SK-N-SH treated with all-trans-retinoic acid at 6 μM for 48 hours (cell line): Measurements from ENCODE around the gene CNST.

ENCODE experiments used
- ATAC-seq: fragments of 200-7000 bp; cut with Tn5 transposase; 3 replicates; pipeline ENCODE4 v1.9.1; 2020; ENCODE audit warnings: mild to moderate bottlenecking, moderate library complexity
- ARNTL ChIP-seq: fragments of 450-650 bp; formaldehyde crosslinking; IDR thresholded peaks from 2 replicates; pipeline ENCODE4 v1.5.0; 2020; ENCODE audit warnings: low read depth, mild to moderate bottlenecking, moderate library complexity, borderline replicate concordance
- BACH2 ChIP-seq: fragments of 250-450 bp; sonication (Bioruptor Pico); IDR thresholded peaks from 2 replicates; pipeline ENCODE4 v1.9.0; 2021; ENCODE audit warnings: mild to moderate bottlenecking, borderline replicate concordance
- CSDC2 ChIP-seq: fragments of 250-450 bp; sonication (Bioruptor Pico); IDR thresholded peaks from 2 replicates; pipeline ENCODE4 v1.5.0; 2020; ENCODE audit warnings: mild to moderate bottlenecking, moderate library complexity
- ESRRG ChIP-seq: fragments of 250-450 bp; sonication (Bioruptor Pico); IDR thresholded peaks from 2 replicates; pipeline ENCODE4 v1.6.1; 2021; ENCODE audit warnings: mild to moderate bottlenecking
- GLIS3 ChIP-seq: fragments of 250-450 bp; sonication (Bioruptor Pico); IDR thresholded peaks from 2 replicates; pipeline ENCODE4 v1.5.0; 2020; ENCODE audit warnings: mild to moderate bottlenecking, moderate library complexity
- ISL1 ChIP-seq: fragments of 250-450 bp; sonication (Bioruptor Pico); IDR thresholded peaks from 2 replicates; pipeline ENCODE4 v2.1.2; 2022; ENCODE audit warnings: mild to moderate bottlenecking, moderate library complexity
- OSR1 ChIP-seq: fragments of 250-450 bp; sonication (Bioruptor Pico); IDR thresholded peaks from 2 replicates; pipeline ENCODE4 v1.8.0; 2022; ENCODE audit warnings: moderate library complexity, mild to moderate bottlenecking, inconsistent platforms
- PPARA ChIP-seq: fragments of 250-450 bp; sonication (Bioruptor Pico); IDR thresholded peaks from 2 replicates; pipeline ENCODE4 v1.5.0; 2020; ENCODE audit warnings: mild to moderate bottlenecking, borderline replicate concordance
- RARB ChIP-seq: fragments of 250-450 bp; sonication (Bioruptor Pico); IDR thresholded peaks from 2 replicates; pipeline ENCODE4 v1.8.0; 2021; ENCODE audit warnings: mild to moderate bottlenecking, moderate library complexity
- SNAI2 ChIP-seq: fragments of 250-450 bp; sonication (Bioruptor Pico); IDR thresholded peaks from 2 replicates; pipeline ENCODE4 v1.5.0; 2020; ENCODE audit warnings: mild to moderate bottlenecking, moderate library complexity
- TCF4 ChIP-seq: fragments of 250-450 bp; sonication (Bioruptor Pico); IDR thresholded peaks from 2 replicates; pipeline ENCODE4 v1.8.0; 2021; ENCODE audit warnings: mild to moderate bottlenecking, moderate library complexity, borderline replicate concordance
- TOX ChIP-seq: fragments of 250-450 bp; sonication (Bioruptor Pico); IDR thresholded peaks from 2 replicates; pipeline ENCODE4 v1.8.0; 2021; ENCODE audit warnings: mild to moderate bottlenecking, moderate library complexity, borderline replicate concordance
- ZC3H10 ChIP-seq: fragments of 250-450 bp; sonication (Bioruptor Pico); IDR thresholded peaks from 2 replicates; pipeline ENCODE4 v1.5.1; 2021; ENCODE audit warnings: mild to moderate bottlenecking, moderate library complexity
- ZFP3 ChIP-seq: fragments of 250-450 bp; sonication (Bioruptor Pico); IDR thresholded peaks from 2 replicates; pipeline ENCODE4 v1.5.0; 2020; ENCODE audit warnings: mild to moderate bottlenecking, moderate library complexity
- ZFP30 ChIP-seq: fragments of 450-650 bp; formaldehyde crosslinking; IDR thresholded peaks from 2 replicates; pipeline ENCODE4 v1.5.0; 2022; ENCODE audit warnings: mild to moderate bottlenecking, moderate library complexity
- ZNF565 ChIP-seq: fragments of 450-650 bp; formaldehyde crosslinking; conservative IDR thresholded peaks from 2 replicates; pipeline ENCODE4 v1.5.0; 2020; ENCODE audit warnings: low read depth, mild to moderate bottlenecking, moderate library complexity
- ZNF70 ChIP-seq: fragments of 450-650 bp; formaldehyde crosslinking; IDR thresholded peaks from 2 replicates; pipeline ENCODE4 v1.5.0; 2020; ENCODE audit warnings: mild to moderate bottlenecking, moderate library complexity
- ZNF8 ChIP-seq: fragments of 450-650 bp; formaldehyde crosslinking; IDR thresholded peaks from 2 replicates; pipeline ENCODE4 v1.5.0; 2020; ENCODE audit warnings: mild to moderate bottlenecking, moderate library complexity
- TF ChIP-seq, protein P1 (sequence below): fragments of 250-450 bp; sonication (Bioruptor Pico); IDR thresholded peaks from 2 replicates; pipeline ENCODE4 v1.8.0; 2020; ENCODE audit warnings: mild to moderate bottlenecking, moderate library complexity, borderline replicate concordance
- TF ChIP-seq, protein P2 (sequence below): fragments of 250-450 bp; sonication (Bioruptor Pico); IDR thresholded peaks from 2 replicates; pipeline ENCODE4 v1.5.1; 2021; ENCODE audit warnings: mild to moderate bottlenecking, moderate library complexity
- TF ChIP-seq, protein P3 (sequence below): fragments of 250-450 bp; sonication (Bioruptor Pico); IDR thresholded peaks from 2 replicates; pipeline ENCODE4 v1.5.1; 2020; ENCODE audit warnings: low read depth, mild to moderate bottlenecking, moderate library complexity
- TF ChIP-seq, protein P4 (sequence below): fragments of 250-450 bp; sonication (Bioruptor Pico); IDR thresholded peaks from 2 replicates; pipeline ENCODE4 v1.5.0; 2020; ENCODE audit warnings: mild to moderate bottlenecking, moderate library complexity
- TF ChIP-seq, protein P5 (sequence below): fragments of 250-450 bp; sonication (Bioruptor Pico); IDR thresholded peaks from 2 replicates; pipeline ENCODE4 v1.8.0; 2021; ENCODE audit warnings: low read depth, mild to moderate bottlenecking, moderate library complexity, borderline replicate concordance

Gene CNST

DNA sequence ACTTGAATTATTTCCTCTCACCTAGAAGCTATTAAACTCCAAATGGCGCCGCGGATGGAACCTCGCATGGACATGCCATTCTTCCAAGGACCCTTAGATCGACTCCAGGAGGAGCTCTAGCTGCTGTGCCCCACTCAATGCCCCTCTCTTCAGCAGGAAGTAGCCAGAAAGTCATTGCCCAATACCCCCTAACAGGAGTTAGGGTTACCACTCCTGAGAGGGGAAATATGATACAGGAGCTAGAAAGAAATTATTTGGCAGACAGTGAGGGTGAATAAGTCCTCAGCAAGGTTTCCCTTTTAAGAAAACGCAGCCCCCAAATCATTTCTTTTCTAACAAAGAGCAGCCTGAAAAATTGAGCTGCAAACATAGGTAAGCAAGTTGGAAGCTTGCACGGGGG lies 28.8 kb upstream of the CNST start:
- TF ChIP-seq, protein P1, sequence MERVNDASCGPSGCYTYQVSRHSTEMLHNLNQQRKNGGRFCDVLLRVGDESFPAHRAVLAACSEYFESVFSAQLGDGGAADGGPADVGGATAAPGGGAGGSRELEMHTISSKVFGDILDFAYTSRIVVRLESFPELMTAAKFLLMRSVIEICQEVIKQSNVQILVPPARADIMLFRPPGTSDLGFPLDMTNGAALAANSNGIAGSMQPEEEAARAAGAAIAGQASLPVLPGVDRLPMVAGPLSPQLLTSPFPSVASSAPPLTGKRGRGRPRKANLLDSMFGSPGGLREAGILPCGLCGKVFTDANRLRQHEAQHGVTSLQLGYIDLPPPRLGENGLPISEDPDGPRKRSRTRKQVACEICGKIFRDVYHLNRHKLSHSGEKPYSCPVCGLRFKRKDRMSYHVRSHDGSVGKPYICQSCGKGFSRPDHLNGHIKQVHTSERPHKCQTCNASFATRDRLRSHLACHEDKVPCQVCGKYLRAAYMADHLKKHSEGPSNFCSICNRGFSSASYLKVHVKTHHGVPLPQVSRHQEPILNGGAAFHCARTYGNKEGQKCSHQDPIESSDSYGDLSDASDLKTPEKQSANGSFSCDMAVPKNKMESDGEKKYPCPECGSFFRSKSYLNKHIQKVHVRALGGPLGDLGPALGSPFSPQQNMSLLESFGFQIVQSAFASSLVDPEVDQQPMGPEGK: no peak
- TF ChIP-seq ARNTL (CRISPR knock-in tag): no peak
- TF ChIP-seq ZNF8 (CRISPR knock-in tag): no peak
- TF ChIP-seq, protein P2, sequence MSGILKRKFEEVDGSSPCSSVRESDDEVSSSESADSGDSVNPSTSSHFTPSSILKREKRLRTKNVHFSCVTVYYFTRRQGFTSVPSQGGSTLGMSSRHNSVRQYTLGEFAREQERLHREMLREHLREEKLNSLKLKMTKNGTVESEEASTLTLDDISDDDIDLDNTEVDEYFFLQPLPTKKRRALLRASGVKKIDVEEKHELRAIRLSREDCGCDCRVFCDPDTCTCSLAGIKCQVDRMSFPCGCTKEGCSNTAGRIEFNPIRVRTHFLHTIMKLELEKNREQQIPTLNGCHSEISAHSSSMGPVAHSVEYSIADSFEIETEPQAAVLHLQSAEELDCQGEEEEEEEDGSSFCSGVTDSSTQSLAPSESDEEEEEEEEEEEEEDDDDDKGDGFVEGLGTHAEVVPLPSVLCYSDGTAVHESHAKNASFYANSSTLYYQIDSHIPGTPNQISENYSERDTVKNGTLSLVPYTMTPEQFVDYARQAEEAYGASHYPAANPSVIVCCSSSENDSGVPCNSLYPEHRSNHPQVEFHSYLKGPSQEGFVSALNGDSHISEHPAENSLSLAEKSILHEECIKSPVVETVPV (CRISPR knock-in tag): no peak
- TF ChIP-seq ZFP3 (CRISPR knock-in tag): no peak
- no peak for TF ChIP-seq RARB
- no peak for TF ChIP-seq ZC3H10 (CRISPR knock-in tag)
- TF ChIP-seq ISL1: no peak
- no peak for TF ChIP-seq SNAI2
- TF ChIP-seq ESRRG (CRISPR knock-in tag): no peak
- TF ChIP-seq, protein P3, sequence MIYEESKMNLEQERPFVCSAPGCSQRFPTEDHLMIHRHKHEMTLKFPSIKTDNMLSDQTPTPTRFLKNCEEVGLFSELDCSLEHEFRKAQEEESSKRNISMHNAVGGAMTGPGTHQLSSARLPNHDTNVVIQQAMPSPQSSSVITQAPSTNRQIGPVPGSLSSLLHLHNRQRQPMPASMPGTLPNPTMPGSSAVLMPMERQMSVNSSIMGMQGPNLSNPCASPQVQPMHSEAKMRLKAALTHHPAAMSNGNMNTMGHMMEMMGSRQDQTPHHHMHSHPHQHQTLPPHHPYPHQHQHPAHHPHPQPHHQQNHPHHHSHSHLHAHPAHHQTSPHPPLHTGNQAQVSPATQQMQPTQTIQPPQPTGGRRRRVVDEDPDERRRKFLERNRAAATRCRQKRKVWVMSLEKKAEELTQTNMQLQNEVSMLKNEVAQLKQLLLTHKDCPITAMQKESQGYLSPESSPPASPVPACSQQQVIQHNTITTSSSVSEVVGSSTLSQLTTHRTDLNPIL (CRISPR knock-in tag): no peak
- TF ChIP-seq PPARA (CRISPR knock-in tag): no peak
- no peak for TF ChIP-seq ZNF565 (CRISPR knock-in tag)
- TF ChIP-seq TOX: no peak
- TF ChIP-seq BACH2 (CRISPR knock-in tag): no peak
- TF ChIP-seq ZNF70 (CRISPR knock-in tag): no peak
- no peak for ATAC-seq

DNA sequence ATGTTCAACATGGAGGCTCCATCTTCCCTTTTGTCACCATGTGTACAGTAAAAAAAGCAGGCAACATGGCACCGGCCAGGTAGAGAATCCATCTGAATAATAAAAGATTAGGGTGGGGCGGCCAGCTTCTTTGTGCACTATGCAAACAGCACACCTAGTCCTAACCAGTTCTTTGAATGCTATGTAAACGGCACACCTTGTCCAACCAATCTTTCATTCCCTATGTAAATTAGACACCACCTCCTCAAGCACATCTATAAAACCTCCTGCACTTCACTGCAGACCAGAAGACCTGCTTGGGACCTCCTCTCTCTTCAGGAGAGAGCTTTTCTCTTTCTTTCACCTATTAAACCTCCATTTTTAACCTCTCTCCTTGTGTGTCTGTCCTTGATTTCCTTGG lies 28.4 kb upstream of the CNST start:
- no peak for TF ChIP-seq TCF4
- no peak for TF ChIP-seq RARB
- no peak for TF ChIP-seq BACH2 (CRISPR knock-in tag)
- no peak for TF ChIP-seq ISL1
- TF ChIP-seq ZFP3 (CRISPR knock-in tag): no peak
- TF ChIP-seq ZNF565 (CRISPR knock-in tag): no peak
- TF ChIP-seq ZNF8 (CRISPR knock-in tag): no peak
- TF ChIP-seq TOX: no peak
- no peak for TF ChIP-seq PPARA (CRISPR knock-in tag)
- TF ChIP-seq, protein P4, sequence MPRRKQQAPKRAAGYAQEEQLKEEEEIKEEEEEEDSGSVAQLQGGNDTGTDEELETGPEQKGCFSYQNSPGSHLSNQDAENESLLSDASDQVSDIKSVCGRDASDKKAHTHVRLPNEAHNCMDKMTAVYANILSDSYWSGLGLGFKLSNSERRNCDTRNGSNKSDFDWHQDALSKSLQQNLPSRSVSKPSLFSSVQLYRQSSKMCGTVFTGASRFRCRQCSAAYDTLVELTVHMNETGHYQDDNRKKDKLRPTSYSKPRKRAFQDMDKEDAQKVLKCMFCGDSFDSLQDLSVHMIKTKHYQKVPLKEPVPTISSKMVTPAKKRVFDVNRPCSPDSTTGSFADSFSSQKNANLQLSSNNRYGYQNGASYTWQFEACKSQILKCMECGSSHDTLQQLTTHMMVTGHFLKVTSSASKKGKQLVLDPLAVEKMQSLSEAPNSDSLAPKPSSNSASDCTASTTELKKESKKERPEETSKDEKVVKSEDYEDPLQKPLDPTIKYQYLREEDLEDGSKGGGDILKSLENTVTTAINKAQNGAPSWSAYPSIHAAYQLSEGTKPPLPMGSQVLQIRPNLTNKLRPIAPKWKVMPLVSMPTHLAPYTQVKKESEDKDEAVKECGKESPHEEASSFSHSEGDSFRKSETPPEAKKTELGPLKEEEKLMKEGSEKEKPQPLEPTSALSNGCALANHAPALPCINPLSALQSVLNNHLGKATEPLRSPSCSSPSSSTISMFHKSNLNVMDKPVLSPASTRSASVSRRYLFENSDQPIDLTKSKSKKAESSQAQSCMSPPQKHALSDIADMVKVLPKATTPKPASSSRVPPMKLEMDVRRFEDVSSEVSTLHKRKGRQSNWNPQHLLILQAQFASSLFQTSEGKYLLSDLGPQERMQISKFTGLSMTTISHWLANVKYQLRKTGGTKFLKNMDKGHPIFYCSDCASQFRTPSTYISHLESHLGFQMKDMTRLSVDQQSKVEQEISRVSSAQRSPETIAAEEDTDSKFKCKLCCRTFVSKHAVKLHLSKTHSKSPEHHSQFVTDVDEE (CRISPR knock-in tag): no peak
- TF ChIP-seq CSDC2 (CRISPR knock-in tag): no peak
- TF ChIP-seq SNAI2: no peak
- TF ChIP-seq, protein P2 (CRISPR knock-in tag): no peak
- TF ChIP-seq ZC3H10 (CRISPR knock-in tag): no peak
- TF ChIP-seq OSR1 (CRISPR knock-in tag): no peak
- no peak for TF ChIP-seq ZFP30 (CRISPR knock-in tag)
- ATAC-seq: peak; percentile 15; the same call in 1 of the 3 replicates

DNA sequence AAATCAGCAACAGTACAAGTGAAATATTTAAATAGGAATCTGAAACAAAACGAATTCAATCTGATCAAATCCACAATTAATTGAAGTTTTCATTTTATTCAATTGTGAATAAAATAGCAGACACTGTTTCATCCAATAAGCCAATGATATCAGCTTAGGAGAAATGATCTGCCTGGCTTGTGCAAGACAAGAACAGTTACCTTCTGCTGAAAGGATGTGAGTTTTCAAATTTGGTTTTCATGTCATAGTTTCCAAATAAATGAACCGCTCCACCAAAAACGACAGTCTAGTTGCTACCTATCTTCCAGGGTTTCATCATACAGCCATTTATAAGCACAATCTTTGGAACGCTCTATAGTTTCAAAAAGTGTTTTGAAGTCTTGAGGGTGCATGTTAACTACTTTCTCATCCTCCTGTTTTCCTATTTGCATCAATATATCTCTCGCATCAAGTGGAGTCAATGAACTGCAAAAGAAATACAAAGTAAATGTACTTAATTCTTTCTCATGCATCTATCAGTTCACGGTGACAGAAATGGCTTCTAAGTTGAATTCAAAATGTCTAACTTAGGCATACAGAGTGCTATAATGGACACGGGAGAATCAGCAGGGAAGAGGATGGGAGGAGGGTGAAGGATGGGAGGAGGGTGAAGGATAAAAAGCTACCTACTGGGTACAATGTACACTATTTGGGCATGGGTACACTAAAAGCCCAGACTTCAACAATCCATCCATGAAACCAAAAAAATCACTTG lies 25.3 kb upstream of the CNST start:
- TF ChIP-seq, protein P3 (CRISPR knock-in tag): no peak
- TF ChIP-seq OSR1 (CRISPR knock-in tag) (no peak), ZFP3 (CRISPR knock-in tag) (no peak), ZNF70 (CRISPR knock-in tag) (no peak), ESRRG (CRISPR knock-in tag) (no peak), ZFP30 (CRISPR knock-in tag) (no peak), GLIS3 (no peak), ZNF8 (CRISPR knock-in tag) (no peak)
- TF ChIP-seq, protein P1: no peak
- TF ChIP-seq, protein P5, sequence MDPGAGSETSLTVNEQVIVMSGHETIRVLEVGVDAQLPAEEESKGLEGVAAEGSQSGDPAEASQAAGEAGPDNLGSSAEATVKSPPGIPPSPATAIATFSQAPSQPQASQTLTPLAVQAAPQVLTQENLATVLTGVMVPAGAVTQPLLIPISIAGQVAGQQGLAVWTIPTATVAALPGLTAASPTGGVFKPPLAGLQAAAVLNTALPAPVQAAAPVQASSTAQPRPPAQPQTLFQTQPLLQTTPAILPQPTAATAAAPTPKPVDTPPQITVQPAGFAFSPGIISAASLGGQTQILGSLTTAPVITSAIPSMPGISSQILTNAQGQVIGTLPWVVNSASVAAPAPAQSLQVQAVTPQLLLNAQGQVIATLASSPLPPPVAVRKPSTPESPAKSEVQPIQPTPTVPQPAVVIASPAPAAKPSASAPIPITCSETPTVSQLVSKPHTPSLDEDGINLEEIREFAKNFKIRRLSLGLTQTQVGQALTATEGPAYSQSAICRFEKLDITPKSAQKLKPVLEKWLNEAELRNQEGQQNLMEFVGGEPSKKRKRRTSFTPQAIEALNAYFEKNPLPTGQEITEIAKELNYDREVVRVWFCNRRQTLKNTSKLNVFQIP (CRISPR knock-in tag): no peak
- ATAC-seq: no peak
